ENCODE measurements around the gene TSPO2. TPM values are rescaled to one million over a fixed set of nuclear protein-coding genes. Genes with fewer than 3 reads are reported as not detected.

Gene TSPO2
- total and polyA plus RNA-seq, 9 of the 15 experiments (the other 6 are each of a cell fraction or from before 2014, with no cell fraction given): not detected

- CTCF ChIA-PET (ENCODE audit: low intra/inter-chr PET ratio): no interaction called here
- H3K79me2 ChIP-seq (ENCODE audit: control insufficient read depth, insufficient read depth, low read length): no peaks in the 10 kb centered on the region
- FAIRE-seq (no peak), DNase-seq (ENCODE audit: extremely low read depth in 1 of 4, low spot score in 3 of 4) (no peak), ATAC-seq (no peak)
- 34% methylated on average over 15 of the region's 15 CpGs for WGBS (ENCODE audit: insufficient coverage, low coverage, missing lambda C conversion rate)
- no peaks in the 10 kb centered on the region for H3K9me3 ChIP-seq (replicated peaks; ENCODE audit: control insufficient read depth, insufficient read depth, low read depth, low read length)
- no peak for TF ChIP-seq HDGF (IDR thresholded peaks at IDR 0.05)
- TF ChIP-seq ZC3H4 (CRISPR knock-in tag; IDR thresholded peaks at IDR 0.05; ENCODE audit: borderline replicate concordance): no peak
- no peak for TF ChIP-seq TCF15 (CRISPR knock-in tag; IDR thresholded peaks at IDR 0.05)
- TF ChIP-seq CC2D1A (IDR thresholded peaks at IDR 0.05): no peak
- BruUV-seq (replicated peaks): no TSS peak
- H3K9me1 ChIP-seq (ENCODE audit: control insufficient read depth, insufficient read depth, low read length): no peaks in the 10 kb centered on the region
- no peaks in the 10 kb centered on the region for H4K20me1 ChIP-seq (replicated peaks; ENCODE audit: control insufficient read depth, insufficient read depth, low read length)
- in situ Hi-C loops (cut with MboI): loop anchor here (25.0 kb wide), 1 partner anchor 1671 kb away; no protein-coding TSS in a partner anchor
- H3K4me3 ChIP-seq: no peak overlapping the region
- no peaks in the 10 kb centered on the region for H3K36me3 ChIP-seq (ENCODE audit: control insufficient read depth, insufficient read depth, low read length)
- no peak overlapping the region for H3K4me2 ChIP-seq (ENCODE audit: insufficient read depth, low read length)
- H2AFZ ChIP-seq (ENCODE audit: low read depth, low read length): no peak overlapping the region
- peaks cover 3 to 23% of the 10 kb centered on the region in 2 experiments; a peak in 3 of 5 replicates for H3K27me3 ChIP-seq (ENCODE audit: control insufficient read depth in 2 of 2, insufficient read depth in 2 of 2, low read length in 2 of 2)
- peaks cover 0 to 12% of the 10 kb centered on the region in 2 experiments; a peak in 4 of 5 replicates for H3K4me1 ChIP-seq (replicated peaks in 1 of 2; ENCODE audit: control insufficient read depth in 2 of 2, insufficient read depth in 2 of 2, low read length in 2 of 2)
- POLR2A ChIA-PET: interaction anchor here (1.0 kb wide), 1 partner anchor 10 kb away, joined by 5 read pairs; the partner anchor contains the start of gene TSPO2
- no peak overlapping the region for H3K27ac ChIP-seq (ENCODE audit: extremely low read depth, low read depth, low read length)
- intact Hi-C loops (cut with micrococcal nuclease): no loop called here
- no peak overlapping the region; a peak in 1 of 4 replicates for H3K9ac ChIP-seq (ENCODE audit: insufficient read depth in 1 of 2, low read depth in 2 of 2, low read length in 2 of 2)
Measured at GRCh38 chr6:41032830-41033229, 9.4 kb upstream of the TSPO2 start.

- DNase-seq (ENCODE audit: extremely low read depth in 1 of 4, low spot score in 3 of 4) (no peak), ATAC-seq (no peak), FAIRE-seq (no peak)
- H3K27ac ChIP-seq (ENCODE audit: extremely low read depth, low read depth, low read length): no peak overlapping the region
- H3K9ac ChIP-seq (ENCODE audit: insufficient read depth in 1 of 2, low read depth in 2 of 2, low read length in 2 of 2): no peak overlapping the region; a peak in 1 of 4 replicates
- 0 out of 5 replicates have a peak, but pooled peaks cover 0 to 4% of the 10 kb centered on the region in 2 experiments for H3K4me1 ChIP-seq (replicated peaks in 1 of 2; ENCODE audit: control insufficient read depth in 2 of 2, insufficient read depth in 2 of 2, low read length in 2 of 2)
- no peaks in the 10 kb centered on the region for H3K36me3 ChIP-seq (ENCODE audit: control insufficient read depth, insufficient read depth, low read length)
- H3K4me2 ChIP-seq (ENCODE audit: insufficient read depth, low read length): no peak overlapping the region
- in situ Hi-C loops (cut with MboI) (loop anchor here (25.0 kb wide), 1 partner anchor 1671 kb away; no protein-coding TSS in a partner anchor), intact Hi-C loops (cut with micrococcal nuclease) (no loop called here)
- H3K9me1 ChIP-seq (ENCODE audit: control insufficient read depth, insufficient read depth, low read length): no peaks in the 10 kb centered on the region
- H3K27me3 ChIP-seq (ENCODE audit: control insufficient read depth in 2 of 2, insufficient read depth in 2 of 2, low read length in 2 of 2): peaks cover 3 to 23% of the 10 kb centered on the region in 2 experiments; a peak in 3 of 5 replicates
- H3K4me3 ChIP-seq: no peak overlapping the region
- BruUV-seq (replicated peaks): no TSS peak
- no peak overlapping the region for H2AFZ ChIP-seq (ENCODE audit: low read depth, low read length)
- ChIA-PET POLR2A (interaction anchor here (0.7 to 1.0 kb wide), 2 partner anchors 9 to 439 kb away, joined by 3 to 5 read pairs; partner anchors contain the start of gene TSPO2), CTCF (ENCODE audit: low intra/inter-chr PET ratio) (no interaction called here)
- H3K9me3 ChIP-seq (replicated peaks; ENCODE audit: control insufficient read depth, insufficient read depth, low read depth, low read length): no peaks in the 10 kb centered on the region
- no peaks in the 10 kb centered on the region for H4K20me1 ChIP-seq (replicated peaks; ENCODE audit: control insufficient read depth, insufficient read depth, low read length)
- 15% methylated on average over 13 of the region's 13 CpGs for WGBS (ENCODE audit: insufficient coverage, low coverage, missing lambda C conversion rate)
- TF ChIP-seq POLR2G (IDR thresholded peaks at IDR 0.05; ENCODE audit: low read depth, low read length) (peak; percentile 40; the same call in 1 of the 2 replicates), ZNF511 (CRISPR knock-in tag; IDR thresholded peaks at IDR 0.05) (no peak)
- H3K79me2 ChIP-seq (ENCODE audit: control insufficient read depth, insufficient read depth, low read length): no peaks in the 10 kb centered on the region
Measured at GRCh38 chr6:41033776-41034175, 8.5 kb upstream of the TSPO2 start.

Measured in K562 (cell line).